ENCODE results near the gene UPK3A.
"Not testable (repeated sequence)": the region's sequence is repeated elsewhere in the genome, so short reads cannot be mapped to it uniquely, and the experiment has no call there.

UPK3A gene

GRCh38 chr22:45284705-45285262 lies at the start of gene UPK3A:
UPK3A (plus strand) TSS chr22:45284949; CDS start chr22:45285014, 65 bp downstream.
- peak; percentile 31 for DNase-seq

DNA sequence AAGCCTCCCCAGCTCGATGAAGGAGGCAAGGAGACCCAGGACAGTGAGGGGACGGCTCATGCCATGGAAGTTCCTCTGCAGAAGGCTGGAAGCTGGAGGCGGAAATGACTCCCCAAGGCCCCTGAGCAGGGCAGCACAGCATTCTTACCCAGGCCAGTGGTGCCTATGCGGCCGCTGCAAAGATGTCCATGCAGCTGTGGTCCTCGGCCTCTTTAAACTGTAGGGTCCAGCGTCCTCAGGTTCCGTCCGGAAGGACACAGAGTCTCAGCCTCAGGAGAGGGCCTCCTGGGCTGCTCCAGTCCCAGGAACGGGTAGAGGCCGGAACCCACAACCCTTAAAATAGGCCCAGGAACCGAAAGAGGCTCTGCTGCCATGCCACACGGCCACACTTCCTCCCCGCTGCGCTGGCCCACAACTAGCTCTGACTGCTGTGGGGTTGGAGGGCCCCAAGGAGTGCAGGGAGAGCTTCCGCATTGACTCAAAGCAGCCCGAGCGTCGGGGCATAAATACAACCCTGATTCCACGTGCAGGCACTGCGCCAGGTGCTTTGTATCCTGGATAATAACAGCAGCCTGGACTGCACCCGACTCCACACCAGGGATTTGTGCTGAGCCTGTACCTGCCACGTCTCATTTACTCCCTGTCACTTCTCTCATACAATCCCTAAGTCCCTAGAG lies 49.5 kb upstream of the UPK3A start:
- peak; percentile 15 for DNase-seq

GRCh38 chr22:45235851-45236342 lies 48.9 kb upstream of the UPK3A start:
- no peak for DNase-seq

GRCh38 chr22:45237065-45237990 lies 47.4 kb upstream of the UPK3A start:
- no peak for DNase-seq

DNA sequence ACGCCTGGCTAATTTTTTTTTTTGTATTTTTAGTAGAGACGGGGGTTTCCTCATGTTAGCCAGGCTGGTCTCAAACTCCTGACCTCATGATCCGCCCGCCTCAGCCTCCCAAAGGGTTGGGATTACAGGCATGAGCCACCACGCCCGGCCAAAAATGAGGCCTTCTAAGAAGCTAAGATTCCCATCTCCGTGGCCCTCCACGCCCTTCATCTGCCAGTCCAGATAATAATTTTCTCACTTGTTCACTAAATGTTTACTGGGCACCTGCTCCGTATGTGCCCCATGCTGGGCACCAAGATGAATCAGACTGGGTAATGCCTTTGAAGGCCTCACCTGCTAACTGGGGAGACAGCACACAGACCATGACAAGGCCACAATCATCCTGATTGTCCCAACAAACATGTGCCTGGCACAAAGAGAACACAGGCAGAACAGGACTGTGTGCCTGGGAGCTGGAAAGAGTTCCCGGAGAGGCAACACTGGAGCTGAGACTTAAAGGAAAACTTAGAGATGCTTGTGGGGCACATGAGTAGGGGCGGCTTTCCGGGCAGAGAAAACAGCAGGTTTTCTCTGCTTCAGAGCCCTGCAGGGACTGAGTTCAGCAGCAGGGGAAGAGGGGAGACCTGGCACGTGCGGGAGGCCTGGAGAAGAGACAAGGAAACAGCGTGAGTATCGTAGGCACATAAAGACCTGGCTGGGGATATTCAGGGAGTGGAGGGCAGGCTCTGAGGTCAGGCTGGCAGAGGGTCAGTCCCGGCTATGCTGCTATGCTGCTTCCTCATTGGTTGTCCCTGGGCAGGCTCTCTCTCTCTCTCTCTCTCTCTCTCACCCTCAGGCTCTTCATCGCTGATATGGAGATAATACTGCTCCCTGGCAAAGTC lies 46.4 kb upstream of the UPK3A start:
- no peak for DNase-seq

DNA sequence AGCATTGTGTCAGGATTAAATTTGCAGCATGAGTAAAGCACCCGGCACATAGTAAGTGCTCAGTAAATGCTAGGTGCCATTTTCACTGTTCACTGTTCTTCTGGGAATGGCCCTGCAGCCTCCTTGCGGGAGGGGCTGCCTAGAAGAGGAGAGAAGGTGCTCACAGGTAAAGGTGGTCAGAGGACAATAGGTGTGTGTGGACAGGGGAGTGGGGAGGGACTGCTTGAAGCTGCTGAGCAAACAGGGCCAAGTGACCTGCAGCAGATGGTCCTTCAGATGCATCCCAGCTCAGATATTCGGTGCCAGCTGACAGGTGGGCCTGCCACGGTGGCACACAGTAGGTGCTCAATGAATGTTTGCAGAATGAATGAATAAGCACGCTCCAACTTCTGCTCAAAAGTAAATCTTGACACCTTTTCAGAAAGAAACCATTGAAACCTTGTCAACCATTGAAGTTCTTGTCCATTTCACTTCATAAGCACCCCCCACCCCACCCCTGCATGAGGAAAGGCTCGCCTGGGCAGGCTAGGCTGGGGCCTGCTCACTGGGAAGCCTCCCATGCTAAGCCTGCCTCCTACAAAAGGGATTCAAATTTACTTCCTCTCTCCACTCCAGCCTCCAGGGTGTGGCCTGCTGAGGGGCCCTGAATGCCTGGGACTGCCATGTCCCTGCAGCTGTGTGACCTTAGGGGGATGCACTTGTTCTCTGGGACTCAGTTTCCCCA lies 45.6 kb upstream of the UPK3A start:
- DNase-seq: no peak

GRCh38 chr22:45239681-45240051 lies 45.1 kb upstream of the UPK3A start:
- DNase-seq: no peak

DNA sequence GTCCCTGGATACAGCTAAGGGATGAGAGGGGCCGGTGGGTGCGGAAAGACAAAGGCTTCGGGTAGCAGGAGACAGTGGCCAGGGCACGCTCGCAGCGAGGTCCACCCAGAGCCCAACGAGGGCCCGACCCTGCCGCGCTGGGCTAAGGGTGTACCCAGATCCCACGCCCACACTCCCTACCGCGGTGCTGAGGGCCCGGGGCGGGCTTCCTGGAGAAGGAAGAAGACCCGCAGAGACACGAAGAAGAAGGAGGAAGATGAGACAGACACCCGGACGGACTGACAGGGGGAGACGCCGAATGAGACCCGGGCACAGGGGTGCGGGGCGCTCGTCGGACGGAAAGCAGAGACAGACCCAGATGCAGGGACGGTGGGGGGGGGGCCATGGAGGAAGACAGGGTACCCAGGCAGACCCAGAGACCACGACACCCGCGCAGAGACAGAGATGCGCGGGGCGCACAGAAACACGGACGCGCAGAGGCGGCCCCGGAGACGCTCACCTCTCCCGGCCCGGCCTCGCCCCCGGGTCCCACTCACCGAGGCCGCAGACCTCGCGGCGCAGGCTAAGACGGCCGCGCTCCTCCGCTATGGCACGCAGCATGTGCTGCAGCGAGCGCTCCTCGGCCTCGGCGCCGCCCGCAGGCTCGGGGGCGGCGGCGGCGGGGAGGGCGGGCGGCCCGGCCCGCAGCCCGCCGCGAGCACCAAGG lies 44.5 kb upstream of the UPK3A start:
- DNase-seq: no peak

DNA sequence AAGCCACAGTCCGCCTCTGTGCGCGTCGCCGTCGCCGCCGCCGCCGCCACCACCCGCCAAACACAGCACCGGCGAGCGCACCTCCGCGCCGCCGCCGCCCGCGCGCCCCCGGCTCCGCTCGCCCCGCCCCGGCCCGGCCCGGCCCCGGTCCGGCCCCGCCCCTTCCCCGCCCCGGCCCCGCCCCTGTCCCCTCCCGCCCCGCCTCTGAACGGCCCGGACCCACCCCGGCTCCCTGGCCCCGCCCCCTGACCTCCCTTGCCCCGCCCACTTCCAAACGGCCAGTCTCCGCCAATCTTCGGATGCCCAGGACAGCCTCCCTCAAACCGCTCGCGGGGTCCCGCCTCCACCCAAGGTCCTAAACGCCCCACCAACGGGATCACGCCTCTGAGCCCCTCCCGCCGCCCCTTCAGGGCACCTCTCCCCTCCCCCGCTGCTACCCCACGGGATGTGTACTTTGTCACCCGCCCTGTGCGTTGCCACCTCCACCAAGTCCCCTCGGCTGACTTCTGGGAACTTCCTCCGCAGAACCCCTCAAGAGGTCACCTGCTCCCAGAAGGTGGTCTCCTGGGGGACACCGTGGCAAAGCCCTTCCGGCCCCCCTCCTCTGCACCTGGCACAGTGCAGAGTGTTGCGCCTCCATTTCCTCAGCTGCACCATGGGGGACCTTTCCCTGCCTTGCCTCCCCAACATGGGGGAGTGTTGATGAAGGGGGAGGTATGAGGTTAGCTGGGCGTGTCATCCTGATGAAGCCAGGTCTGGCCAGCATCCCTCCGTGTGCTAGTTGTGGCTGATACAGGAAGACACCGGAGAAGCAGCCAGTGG lies 43.7 kb upstream of the UPK3A start, which contains the start of gene KIAA0930:
KIAA0930 (minus strand) TSS at position 85 of the 822 bp plus-strand sequence. CDS start 191 bp downstream, outside the sequence.
- no peak for DNase-seq

DNA sequence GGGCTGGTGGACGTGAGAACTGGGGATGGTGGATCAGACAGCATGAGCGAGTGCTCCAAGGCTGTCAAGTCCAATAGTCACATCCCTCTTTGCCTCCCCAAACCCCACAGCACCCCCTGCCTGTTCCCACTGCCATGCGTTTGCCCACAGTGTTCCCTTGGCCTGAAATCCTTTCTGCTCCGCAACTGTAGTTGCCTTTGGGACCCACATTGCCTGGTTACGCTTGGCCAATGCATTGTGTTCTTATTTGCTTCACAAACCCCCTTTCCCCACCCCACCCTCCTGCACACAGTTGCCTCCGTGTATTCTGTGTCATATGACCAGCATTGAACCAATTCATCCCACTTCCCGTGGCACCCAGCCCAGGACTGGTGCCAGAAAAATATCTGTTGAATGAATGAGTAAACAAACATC lies 42.0 kb upstream of the UPK3A start:
- DNase-seq: peak; percentile 17

DNA sequence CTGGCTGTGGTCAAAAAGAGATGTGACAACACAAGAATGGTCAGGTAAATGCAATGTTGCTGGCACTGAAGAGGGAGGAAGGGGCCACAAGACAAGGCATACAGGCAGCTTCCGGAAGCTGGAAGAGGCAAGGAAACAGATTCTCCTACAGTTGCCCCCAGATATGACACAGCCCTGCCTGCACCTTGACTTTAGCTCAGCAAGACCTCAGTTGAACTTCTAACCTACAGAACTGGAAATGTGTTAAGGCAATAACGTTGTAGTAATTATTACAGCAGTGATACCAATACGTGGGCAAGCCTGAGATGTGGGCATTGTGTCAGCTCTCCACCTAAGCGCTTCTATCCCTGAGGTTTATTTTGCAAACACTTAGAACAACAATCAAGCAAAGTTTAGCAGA lies 39.8 kb upstream of the UPK3A start:
- no peak for DNase-seq

- no peak for DNase-seq
Measured at GRCh38 chr22:45246060-45246985, 38.4 kb upstream of the UPK3A start.

DNA sequence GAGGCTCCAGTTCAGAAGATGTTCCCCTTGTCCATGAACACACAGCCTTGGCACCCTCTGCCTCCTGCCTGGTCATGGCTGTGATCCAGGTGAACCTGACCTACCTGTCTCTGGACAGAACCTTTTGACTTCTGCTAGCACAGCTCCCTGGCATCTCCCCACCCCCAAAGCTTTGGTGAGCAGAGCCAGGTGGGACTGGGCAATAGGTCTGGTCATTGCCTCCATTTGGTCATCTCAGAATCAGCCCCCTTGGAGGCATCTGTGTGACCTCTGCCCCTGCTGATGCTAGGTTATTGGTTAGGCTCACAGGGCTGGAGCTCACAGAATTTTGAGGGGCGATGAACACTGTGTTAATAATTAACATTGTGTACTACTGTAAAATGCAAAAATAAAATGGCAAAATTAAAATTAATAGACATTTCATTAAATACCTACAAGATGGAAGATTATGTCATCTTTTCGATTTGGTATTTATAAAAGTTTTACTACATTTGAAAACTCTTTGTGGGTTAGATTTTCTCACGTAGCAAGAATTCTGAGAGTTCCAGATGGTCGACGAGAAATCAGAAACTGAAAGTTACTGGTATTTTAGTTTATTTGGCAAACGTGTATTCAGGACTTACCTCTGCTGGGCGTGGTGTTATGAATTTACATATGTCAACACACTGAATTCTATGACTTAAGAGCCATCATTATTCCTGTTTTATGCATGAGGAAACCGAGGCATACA lies 35.8 kb upstream of the UPK3A start:
- DNase-seq: no peak

DNA sequence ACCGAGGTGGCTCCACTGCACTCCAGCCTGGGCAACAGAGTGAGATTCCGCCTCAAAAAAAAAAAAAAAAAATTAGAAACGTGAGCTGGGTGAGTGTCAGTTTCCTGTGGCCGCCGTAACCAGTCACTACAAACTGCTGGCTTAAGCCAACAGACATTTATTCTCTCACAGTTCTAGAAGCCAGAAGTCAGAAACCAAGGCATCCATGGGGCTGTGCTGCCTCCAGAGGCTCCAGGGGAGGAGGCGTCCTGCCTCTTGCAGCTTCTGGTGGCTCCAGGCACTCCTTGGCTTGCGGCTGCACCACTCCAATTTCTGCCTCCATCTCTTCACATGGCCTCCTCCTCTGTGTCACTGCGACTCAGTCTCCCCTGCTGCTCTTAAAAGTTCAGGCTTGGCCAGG lies 32.9 kb upstream of the UPK3A start:
- no peak for DNase-seq

DNA sequence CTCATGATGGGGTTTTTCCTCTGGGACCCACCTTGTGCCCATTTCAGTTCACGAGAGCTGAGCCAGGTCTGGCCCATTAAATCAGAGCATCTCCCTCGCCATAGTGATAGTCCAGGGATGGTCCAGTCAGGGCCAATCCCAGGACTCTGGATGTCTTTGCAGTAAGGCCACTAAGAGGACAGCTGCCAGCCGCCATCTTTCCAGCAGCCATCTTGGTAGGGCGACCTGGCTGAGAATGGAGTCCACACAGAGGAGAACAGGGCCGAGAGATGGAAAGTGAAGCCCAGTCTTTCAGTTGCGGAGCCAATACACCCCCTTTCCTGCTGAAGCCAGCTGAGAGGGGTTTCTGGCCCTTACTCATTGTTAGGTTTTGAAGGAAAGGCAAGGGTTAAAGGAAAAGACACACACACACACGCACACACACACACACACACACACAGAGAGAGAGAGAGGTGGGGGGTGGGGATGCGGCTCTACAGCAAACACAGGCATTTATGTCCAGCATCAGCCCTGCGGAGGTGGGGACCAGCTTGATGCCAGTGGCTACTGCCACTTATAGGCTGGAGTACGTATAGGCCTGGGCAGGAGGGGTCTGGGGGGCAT lies 31.6 kb upstream of the UPK3A start:
- DNase-seq: no peak

DNA sequence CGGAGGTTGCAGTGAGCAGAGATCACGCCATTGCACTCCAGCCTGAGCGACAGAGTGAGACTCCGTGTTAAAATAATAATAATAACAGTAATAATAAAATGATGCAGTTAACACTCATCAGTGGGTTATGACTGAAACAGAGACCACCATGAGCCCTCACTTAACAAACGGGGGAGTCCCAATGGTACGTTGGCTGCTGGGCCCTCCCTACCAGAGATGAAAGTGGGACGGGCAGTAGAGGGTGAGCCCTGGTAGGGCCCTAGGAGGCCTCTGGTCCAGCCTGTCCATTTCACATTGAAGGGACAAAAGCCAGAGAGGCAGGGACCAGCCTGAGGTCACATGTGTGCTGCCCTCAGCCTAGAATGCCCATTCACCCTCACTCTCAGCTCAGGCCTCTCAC lies 30.4 kb upstream of the UPK3A start:
- DNase-seq: no peak

- no peak for DNase-seq
Measured at GRCh38 chr22:45254789-45255278, 29.9 kb upstream of the UPK3A start.

DNA sequence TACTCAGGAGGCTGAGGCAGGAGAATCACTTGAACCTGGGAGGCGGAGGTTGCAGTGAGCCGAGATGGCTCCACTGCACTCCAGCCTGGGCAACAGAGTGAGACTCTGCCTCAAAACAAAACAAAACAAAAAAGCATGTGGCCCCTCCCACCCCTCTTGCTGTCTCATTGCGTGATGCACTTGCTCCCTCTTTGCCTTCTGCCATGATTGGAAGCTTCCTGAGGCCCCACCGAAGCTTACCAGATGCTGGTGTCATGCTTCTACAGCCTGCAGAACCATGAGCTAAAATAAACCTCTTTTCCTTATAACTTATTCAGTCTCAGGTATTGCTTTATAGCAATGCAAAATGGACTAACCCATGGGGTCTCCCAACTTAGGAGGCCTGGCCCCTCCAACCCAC lies 26.8 kb upstream of the UPK3A start:
- DNase-seq: not testable (repeated sequence)

All from DMS79 treated with DMSO at 0.1 percent for 48 hours (cell line).